HG02610 (cell line): ENCODE measurements around the gene BNIP2.
"Not testable (repeated sequence)": the region's sequence is repeated elsewhere in the genome, so short reads cannot be mapped to it uniquely, and the experiment has no call there.

Experiments
- ATAC-seq: cut with Tn5 transposase; IDR thresholded peaks from one replicate; pipeline ENCODE4 v1.9.1; 2021; ENCODE audit warnings: mild to moderate bottlenecking, moderate library complexity; ENCODE audit not compliant: unreplicated experiment

BNIP2 gene

DNA sequence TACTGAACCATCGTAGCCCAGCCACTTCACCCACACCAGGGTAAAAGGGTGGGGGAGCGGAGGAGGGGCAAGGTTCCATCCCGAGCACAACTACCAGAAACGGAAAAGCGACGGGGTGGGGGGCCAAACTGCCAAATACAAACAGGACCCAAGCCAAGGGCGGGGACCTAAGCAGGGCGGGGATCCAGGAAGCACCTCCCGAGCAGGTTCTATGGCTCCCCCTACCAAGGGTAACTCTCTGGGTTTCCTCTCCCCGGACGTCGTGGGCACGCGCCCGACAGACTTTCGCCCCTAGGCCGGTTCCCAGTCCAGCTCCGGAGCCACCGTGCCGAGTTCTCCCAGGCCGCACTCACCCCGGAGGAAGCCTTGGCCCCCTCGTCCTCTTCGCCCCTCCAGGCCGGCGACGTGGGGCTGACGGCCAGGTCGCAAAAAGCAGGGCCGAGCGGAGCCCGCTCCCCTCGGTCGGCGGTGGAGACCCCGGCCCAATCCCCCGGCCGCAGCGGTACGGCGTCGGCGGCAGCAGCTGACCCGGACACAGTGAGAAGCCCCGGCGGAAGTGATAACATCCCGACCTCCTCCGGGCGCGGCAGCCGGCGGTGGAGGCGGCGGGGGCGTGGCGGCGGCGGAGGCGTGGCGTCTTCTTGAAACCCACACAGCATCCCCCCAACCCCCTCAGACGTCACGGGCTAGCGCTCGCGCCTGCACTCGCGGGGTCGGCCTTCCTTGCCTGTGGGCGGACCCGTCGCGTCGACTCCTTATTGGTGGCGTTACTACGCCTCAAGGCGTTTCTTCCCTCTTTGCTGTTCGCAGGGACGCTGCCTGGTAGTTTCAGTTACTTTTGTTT lies at the start of gene BNIP2:
BNIP2 (minus strand) TSS at position 539 of the 844 bp plus-strand sequence. CDS start 6,863 bp downstream, outside the sequence.
- peak; percentile 89 for ATAC-seq

DNA sequence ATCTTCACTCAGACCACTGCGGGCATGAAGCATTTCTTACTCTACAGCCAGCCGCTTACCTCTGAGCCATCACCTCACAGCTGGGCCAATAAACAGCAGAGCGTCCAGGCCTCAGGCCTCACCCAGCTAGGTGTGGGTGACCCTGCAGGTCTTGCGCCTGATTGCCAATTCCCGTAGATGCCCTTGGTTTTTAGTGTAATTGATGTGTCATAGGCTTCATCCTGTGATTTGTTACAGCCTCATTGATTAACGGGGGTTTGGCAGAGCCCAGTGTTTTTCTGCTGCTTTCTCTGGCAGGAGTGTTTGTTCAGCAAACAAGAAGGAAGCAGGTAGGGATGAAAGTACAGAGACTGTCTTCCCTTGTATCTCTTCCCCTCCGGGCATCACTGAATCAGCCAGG lies 49.6 kb upstream of the BNIP2 start:
- ATAC-seq, result no peak

DNA sequence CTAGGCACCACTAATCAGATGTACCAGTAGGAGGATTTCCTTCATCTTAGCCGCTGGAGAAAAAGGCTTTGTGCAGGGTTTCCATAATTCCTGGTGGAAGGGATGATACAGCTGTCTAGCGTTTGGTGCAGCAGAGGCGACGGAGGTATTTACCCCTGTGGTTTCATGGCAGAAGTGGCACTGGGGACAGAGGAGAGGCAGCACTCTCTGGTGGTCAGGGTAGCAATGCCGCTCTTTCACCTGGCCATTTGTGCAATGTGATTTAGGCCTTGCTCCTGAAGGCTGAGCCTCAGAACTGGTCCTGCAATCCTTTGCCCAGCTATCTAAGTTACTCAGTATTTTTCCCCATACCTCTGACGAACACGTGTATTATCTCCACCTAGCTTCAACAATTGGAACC lies 47.1 kb upstream of the BNIP2 start:
- ATAC-seq, result no peak

DNA sequence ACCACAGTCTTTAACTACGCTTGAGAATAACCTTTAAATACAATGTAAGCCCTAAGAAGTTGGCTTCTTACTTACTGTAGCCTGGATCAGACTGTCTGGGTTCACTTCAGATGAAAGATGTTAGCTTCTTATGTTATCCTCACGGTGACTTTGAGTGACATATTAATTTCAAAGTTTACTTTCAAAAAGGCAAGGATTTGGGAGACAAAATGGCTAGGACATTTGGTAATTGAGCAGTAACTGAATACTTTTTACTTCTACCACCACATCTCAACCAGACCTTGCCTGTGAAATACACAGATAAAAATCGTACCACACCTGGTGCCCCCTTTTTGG lies 36.0 kb upstream of the BNIP2 start:
- no peak for ATAC-seq

DNA sequence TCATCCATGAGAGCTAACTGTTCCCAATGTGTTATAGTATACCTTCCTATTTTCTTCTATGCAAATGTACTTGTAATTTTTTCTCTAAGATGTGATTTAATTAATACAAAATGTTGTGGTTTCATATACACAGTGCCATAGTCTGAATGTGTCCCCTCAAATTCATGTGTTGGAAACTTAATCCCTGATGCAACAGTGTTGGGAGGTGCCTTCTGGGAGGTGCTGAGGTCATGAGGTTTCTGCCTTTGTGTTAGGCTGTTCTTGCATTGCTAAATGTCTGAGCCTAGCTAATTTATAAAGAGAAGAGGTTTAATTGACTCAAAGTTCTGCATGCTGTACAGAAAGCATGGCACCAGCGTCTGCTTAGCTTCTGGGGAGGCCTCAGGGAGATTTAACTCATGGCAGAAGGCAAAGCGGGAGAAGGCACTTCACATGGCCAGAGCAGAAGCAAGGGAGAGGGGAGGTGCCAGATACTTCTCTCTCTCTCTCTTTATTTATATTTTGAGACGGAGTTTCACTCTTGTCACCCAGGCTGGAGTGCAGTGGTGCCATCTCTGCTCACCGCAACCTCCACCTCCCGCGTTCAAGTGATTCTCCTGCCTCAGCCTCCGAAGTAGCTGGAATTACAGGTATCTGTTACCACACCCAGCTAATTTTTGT lies 34.7 kb upstream of the BNIP2 start:
- no peak for ATAC-seq

DNA sequence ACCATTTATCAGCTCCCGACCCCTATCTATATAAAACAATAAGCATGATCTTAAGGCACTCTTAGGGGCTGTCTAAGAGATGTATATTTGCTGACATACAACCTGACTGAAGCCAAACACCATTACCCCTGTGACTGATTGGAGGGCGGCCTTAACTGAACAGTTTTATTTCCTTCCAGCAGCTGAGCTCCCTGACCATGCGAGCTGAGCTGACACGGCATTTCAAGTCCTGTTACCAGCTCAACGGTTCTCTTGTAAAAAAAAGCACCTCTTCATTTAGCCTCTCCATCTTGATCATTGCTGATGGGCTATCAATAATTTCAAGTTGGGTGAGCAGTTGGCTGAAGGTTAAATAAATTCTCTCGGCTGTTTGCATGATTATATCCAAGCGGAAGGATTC lies 33.4 kb upstream of the BNIP2 start:
- ATAC-seq, result no peak

DNA sequence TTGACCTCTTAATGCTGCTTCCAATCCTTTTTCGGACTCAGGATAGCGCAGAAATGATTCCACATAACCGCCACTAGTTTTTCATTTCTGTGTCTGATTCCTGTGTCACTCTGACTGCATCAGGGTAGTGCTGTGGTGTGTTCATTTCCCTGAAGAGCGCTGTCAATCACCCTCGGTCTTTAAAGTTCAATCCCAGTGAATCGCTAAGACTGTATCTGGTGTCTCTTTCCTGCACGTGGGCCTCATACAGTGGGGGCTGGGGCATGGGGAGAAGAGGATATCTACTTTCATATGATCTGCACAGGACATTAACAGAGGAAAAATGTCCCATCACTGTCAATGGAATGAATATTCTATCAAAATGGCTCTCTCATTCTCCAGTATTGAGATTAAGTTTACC lies 32.9 kb upstream of the BNIP2 start:
- no peak for ATAC-seq

DNA sequence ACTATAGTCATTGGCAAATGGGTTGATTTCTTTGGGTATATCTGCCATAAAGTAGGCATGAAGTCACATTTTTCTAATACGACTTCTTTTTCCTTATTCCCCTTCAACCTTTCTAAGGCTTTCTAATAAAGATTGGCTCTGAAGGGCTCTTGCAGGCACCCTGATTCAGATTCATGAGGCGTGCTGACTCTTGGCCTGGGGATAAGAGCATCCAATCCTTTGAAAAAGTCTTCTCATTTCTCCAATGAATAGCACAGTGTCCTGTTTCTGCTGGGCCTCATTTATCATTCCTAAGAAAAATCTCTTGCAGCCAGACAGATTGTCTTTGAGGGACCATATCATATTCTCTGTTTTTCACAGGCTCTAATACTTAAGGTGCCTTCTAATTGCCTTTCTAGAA lies 32.3 kb upstream of the BNIP2 start:
- no peak for ATAC-seq

DNA sequence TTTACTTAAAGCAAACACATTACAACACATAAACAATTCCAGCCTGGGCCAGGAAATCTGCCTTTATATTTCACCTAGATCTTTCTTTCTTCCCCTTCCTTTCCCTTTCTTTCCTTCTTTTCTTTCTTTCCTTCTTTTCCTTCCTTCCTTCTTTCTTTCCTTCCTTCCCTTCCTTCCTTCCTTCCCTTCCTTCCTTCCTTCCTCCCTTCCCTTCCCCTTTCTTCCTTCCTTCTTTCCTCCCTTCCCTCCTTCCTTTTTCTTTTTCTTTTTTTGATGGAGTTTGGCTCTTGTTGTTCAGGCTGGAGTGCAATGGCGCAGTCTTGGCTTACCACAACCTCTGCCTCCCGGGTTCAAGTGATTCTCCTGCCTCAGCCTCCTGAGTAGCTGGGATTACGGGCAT lies 24.1 kb upstream of the BNIP2 start:
- no peak for ATAC-seq

DNA sequence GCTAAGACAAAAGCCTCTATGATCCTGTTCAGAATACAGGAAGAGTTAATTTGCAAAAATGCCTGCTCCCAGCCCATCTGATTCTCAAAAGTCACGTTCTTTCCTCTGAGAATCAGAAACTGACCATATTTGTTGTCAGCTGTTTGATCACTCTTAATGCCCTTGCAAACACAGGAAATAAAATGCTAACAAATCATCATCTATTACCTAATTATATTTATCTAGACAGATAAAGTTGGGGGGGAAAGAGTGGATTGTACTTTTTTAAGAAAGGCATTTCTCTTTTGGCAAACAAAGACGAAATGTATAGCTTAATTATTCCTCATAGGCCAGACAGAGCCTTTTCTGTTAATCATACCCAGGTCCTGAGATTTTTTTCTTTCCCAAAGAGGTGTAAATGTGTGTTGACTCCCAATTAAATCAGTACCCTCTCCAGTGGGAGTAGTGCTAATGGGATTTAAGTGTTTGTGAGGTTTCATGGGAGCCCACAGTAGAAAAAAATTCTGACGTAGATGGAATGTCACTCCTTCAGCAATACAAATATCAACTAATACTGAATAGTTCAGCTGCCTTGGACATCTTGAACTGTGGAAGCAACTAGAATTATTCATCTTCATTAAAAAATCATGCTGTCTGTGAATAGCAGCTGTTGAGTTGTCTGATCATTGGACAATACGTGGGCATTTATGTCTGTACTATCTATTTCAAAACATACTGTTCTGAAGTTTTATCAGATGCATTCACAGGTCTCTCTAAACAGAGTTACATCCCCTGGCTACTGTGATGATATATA lies 22.5 kb upstream of the BNIP2 start:
- ATAC-seq, result no peak

DNA sequence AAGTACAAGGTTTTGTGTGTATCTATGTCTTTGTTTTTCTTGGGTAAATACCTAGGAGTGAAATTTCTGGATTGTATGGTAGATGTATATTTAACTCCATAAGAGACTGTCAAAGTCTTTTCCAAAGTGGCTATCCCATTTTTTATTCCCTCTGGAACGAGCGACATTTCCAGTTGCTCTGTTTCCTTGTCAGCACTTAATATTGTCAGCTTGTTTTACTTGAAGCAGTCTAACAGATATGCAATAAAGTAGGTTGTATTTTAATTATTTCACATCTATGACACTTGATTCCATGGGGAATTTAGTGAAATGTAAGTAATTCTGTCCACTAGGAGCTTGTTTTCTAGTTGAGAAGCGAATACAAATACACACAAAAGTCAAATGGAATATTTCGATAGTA lies 18.5 kb upstream of the BNIP2 start:
- no peak for ATAC-seq

GRCh38 chr15:59703979-59704796 lies 15.1 kb upstream of the BNIP2 start:
- ATAC-seq, result no peak

DNA sequence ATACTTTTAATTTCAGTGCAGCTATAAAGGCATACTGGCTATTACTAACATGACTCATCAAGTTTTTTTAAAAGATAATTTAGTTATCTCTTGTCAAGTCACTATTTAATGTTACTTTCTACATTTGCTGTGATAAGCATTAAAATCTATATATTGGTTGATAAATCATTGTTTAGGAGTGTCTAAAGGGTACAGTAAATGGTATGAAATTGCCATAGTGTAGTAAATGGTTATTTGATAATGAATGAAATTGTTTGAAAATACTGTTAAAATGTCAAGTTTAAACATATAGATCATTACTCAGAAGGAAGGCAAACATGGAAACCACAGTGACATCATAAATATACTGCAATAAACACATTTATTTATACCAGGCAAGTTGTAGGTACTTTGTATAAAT lies 13.2 kb upstream of the BNIP2 start:
- no peak for ATAC-seq

DNA sequence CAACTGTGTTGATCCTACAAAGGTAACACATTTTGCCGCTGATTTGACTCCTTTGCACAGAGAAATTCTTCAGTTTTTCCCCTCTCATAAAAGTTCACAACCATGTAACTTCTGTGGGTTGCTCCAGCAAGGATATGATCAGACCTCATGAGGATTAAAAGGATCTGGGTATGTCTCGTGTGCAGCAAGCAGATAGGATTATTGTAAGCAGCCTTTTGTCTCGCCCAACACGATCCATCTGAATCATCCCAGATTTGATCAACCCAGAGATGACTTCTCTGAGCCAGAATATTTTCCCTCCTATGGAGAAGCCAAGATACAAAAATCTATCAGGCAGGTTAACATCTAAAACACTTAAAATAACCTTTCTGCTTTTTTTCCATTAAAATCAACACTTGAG lies 12.8 kb upstream of the BNIP2 start:
- ATAC-seq, result no peak

GRCh38 chr15:59699810-59700431 lies 10.8 kb upstream of the BNIP2 start:
- no peak for ATAC-seq

- not testable (repeated sequence) for ATAC-seq
Observed at GRCh38 chr15:59698065-59698464, 8.9 kb upstream of the BNIP2 start.

GRCh38 chr15:59696332-59696731 lies 7.2 kb upstream of the BNIP2 start:
- no peak for ATAC-seq

- no peak for ATAC-seq
Observed at GRCh38 chr15:59694779-59695178, 5.7 kb upstream of the BNIP2 start.

GRCh38 chr15:59691194-59691805 lies 2.2 kb upstream of the BNIP2 start:
- no peak for ATAC-seq

DNA sequence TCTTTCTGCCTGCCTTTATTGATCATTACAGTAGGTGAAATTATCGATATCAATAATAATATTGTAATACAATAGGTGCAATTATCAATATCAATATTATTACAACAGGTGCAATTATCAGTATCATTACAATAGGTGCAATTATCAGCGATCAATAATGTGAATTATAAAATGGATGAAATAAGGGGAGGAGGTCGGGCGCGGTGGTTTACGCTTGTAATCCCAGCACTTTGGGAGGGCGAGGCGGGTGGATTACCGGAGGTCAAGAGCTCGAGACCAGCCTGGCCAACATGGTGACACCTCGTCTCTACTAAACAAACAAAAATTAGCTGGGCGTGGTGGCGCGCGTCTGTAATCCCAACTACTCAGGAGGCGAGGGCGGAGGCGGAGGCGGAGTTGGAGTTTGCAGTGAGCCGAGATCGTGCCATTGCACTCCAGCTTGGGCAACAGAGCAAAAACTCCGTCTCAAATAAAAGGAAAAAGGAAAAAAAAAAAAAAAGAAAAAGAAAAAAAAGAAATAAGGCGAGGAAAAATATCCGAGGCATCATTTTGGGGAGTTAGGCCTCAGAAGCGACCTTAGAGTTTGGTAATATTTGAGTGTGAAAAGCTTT lies 611 bp upstream of the BNIP2 start:
- ATAC-seq, result no peak
